ENCODE results near the gene CTNNA3.

The CTNNA3 gene

GRCh38 chr10:66844176-66844942 is 851.6 kb downstream of the CTNNA3 start:
- no peak for DNase-seq

GRCh38 chr10:66843396-66843795 is 852.6 kb downstream of the CTNNA3 start:
- DNase-seq: peak; percentile 71

GRCh38 chr10:66842867-66843266 is 853.1 kb downstream of the CTNNA3 start:
- DNase-seq: no peak

GRCh38 chr10:66842371-66842770 is 853.6 kb downstream of the CTNNA3 start:
- DNase-seq: no peak

GRCh38 chr10:66838656-66839055 is 857.3 kb downstream of the CTNNA3 start:
- no peak for DNase-seq

GRCh38 chr10:66837990-66838389 is 858.0 kb downstream of the CTNNA3 start:
- peak; percentile 41 for DNase-seq

- no peak for DNase-seq
Measured at GRCh38 chr10:66837335-66837734, 858.7 kb downstream of the CTNNA3 start.

GRCh38 chr10:66836771-66837170 is 859.2 kb downstream of the CTNNA3 start:
- DNase-seq: no peak

- DNase-seq: peak; percentile 90
Measured at GRCh38 chr10:66836057-66836456, 859.9 kb downstream of the CTNNA3 start.

GRCh38 chr10:66835400-66835799 is 860.6 kb downstream of the CTNNA3 start:
- DNase-seq: no peak

GRCh38 chr10:66834802-66835201 is 861.2 kb downstream of the CTNNA3 start:
- no peak for DNase-seq

- DNase-seq: no peak
Measured at GRCh38 chr10:66833861-66834260, 862.1 kb downstream of the CTNNA3 start.

GRCh38 chr10:66832781-66833422 is 863.1 kb downstream of the CTNNA3 start:
- DNase-seq: no peak

- DNase-seq: no peak
Measured at GRCh38 chr10:66828957-66829356, 867.0 kb downstream of the CTNNA3 start.

GRCh38 chr10:66827353-66827752 is 868.6 kb downstream of the CTNNA3 start:
- peak; percentile 79 for DNase-seq

GRCh38 chr10:66823301-66823700 is 872.7 kb downstream of the CTNNA3 start:
- DNase-seq: no peak

- DNase-seq: no peak
Measured at GRCh38 chr10:66822801-66823200, 873.2 kb downstream of the CTNNA3 start.

GRCh38 chr10:66819691-66820090 is 876.3 kb downstream of the CTNNA3 start:
- DNase-seq: peak; percentile 36

- no peak for DNase-seq
Measured at GRCh38 chr10:66813122-66813521, 882.9 kb downstream of the CTNNA3 start.

- DNase-seq: peak; percentile 37
Measured at GRCh38 chr10:66811211-66811610, 884.8 kb downstream of the CTNNA3 start.

- no peak for DNase-seq
Measured at GRCh38 chr10:66809402-66809801, 886.6 kb downstream of the CTNNA3 start.

- DNase-seq: peak; percentile 53
Measured at GRCh38 chr10:66805612-66806011, 890.4 kb downstream of the CTNNA3 start.

GRCh38 chr10:66804962-66805361 is 891.0 kb downstream of the CTNNA3 start:
- DNase-seq: peak; percentile 50

- DNase-seq: no peak
Measured at GRCh38 chr10:66803174-66803573, 892.8 kb downstream of the CTNNA3 start.

Data from fibroblast of skin of back (primary cell).